GM21423 (cell line): ENCODE data around the gene SLC6A7.

ENCODE experiments used
- ATAC-seq: cut with Tn5 transposase; IDR thresholded peaks from one replicate; pipeline ENCODE4 v1.9.1; 2021; ENCODE audit warnings: mild to moderate bottlenecking, moderate library complexity; ENCODE audit not compliant: unreplicated experiment

The SLC6A7 gene

GRCh38 chr5:150190503-150190979 is 679 bp downstream of the SLC6A7 start:
- ATAC-seq, result no peak

DNA sequence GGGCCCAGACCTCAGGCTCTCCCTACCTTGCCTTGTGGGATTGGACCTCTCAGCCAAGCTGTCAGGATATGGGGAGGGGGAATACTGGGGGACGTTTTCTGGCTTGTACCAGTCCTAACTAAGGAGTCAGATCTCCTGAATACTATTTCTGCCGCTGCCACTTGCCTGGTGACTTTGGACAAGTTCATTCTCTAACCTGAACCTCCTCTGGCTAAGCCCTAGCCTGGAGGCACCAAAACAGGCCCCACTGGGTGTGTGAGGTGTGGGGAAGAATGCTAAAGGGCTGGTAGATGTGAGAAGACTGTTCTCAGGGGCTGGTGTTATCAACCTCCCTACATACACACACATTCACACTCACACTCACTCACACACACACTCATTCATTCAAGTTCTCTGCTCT is 1.1 kb downstream of the SLC6A7 start:
- ATAC-seq, result no peak

- no peak for ATAC-seq
These were observed 2.6 kb downstream of the SLC6A7 start for GRCh38 chr5:150192462-150192861.

DNA sequence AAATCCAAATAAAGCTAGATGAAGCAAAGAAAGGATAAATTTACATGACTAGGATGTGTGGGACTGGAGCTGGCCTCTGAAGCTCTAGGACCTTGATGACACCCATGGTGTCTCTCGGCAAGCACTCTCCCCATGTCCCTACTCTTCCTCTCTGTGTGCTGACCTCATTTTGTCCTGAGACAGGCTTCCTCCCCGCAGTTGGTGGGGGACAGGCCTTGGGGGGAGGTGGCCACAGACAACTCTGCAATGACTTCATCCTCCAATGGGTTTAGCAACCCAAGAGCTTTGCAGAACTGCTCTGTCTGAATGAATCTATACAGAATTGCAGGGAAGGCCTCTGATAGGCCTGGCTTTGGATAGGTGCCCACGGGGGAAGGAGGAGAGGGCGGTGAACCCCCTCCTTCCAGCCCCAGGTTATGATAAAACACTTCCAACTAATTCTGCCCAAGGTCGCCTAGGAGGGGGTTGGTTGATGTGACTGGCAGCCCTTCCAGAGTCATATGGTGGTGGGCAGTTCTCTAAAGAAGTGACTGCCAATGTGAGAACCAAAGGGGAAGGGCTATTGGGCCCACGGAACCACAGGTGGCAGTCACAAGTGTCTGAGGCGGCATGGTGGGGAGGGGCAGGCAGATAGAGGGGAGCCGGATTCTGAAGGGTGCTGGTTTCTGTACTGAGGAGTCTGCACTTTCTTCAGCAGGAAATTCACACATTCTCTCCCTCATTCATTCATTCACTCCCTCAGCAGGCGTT is 6.0 kb downstream of the SLC6A7 start:
- ATAC-seq, result no peak

DNA sequence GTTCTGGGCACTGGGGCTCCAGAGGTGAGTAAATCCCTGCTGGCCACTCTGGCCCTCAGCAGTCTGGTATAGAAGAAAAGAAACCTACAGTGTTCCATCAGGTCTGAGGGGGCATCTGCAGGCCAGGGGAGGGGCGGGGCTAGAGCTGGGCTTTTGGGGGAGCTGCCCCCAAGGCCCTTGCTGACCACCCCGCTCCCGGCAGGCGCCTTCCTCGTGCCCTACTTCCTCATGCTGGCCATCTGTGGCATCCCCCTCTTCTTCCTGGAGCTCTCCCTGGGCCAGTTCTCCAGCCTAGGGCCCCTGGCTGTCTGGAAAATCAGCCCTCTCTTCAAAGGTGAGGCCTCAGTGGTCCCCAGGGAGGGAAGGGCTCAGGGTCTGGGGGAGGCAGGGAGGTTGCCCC is 6.7 kb downstream of the SLC6A7 start:
- no peak for ATAC-seq

GRCh38 chr5:150196986-150197385 is 7.1 kb downstream of the SLC6A7 start:
- no peak for ATAC-seq

DNA sequence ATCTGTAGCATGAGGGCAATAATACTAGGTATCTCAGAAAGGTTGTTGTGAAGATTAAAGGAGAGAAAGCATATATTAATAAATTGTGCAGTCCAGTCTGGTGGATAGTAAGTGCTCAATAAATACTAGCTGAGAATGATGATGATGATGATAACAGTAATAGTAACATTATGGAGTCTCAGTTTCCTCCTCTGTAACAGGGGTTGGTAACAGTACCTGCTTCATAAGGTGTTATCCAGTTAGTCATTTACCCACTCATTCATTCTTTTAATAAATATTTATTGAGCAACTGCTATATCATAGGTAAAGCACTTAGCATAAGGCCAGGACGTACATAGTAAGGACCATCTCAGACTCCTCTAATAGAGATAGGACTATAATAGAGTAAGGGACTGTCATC is 7.6 kb downstream of the SLC6A7 start:
- no peak for ATAC-seq

- no peak for ATAC-seq
These were observed 12.6 kb downstream of the SLC6A7 start for GRCh38 chr5:150202501-150202900.

- ATAC-seq, result no peak
These were observed 14.1 kb downstream of the SLC6A7 start for GRCh38 chr5:150203832-150204589.

GRCh38 chr5:150204590-150204960 is 14.7 kb downstream of the SLC6A7 start:
- ATAC-seq, result no peak

- ATAC-seq, result no peak
These were observed 16.4 kb downstream of the SLC6A7 start for GRCh38 chr5:150206098-150206778.

DNA sequence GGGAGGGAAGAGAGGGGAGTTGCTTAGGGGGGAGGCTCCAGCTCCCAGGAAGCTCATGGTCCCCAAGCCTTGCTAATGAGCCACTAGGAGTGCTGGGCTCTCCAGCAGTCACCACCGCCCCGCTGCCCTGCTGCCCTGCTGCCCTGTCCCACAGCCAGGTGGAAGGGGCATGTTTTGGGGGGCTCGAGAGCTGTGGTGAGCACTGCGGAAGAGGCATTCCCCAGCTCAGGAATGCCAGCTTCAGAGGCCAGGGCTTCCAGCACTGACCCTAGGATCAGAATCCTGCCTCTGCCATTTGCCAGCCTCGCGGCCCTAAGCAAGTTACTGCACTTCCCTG is 16.9 kb downstream of the SLC6A7 start:
- ATAC-seq, result no peak

GRCh38 chr5:150208187-150209098 is 18.6 kb downstream of the SLC6A7 start:
- no peak for ATAC-seq

DNA sequence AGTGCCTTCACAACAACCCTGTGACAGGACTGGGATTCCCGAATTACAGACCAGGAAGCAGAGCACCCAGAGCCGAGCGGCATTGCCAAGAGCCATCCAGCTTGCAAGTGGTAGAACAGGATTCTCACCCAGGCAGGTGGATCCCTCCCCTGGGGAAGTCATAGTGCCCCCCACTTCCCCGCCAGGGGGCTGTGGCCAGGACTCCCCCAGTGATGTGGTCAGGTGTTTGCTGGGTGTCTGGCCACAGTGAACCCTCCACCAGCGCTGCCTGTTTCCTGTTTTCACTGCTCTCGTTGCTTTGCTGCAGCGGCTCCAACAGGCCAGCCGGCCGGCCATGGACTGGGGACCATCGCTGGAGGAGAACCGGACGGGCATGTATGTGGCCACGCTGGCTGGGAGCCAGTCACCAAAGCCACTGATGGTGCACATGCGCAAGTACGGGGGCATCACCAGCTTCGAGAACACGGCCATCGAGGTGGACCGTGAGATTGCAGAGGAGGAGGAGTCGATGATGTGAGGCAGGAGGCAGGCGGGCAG is 19.3 kb downstream of the SLC6A7 start:
- ATAC-seq, result peak; percentile 74

DNA sequence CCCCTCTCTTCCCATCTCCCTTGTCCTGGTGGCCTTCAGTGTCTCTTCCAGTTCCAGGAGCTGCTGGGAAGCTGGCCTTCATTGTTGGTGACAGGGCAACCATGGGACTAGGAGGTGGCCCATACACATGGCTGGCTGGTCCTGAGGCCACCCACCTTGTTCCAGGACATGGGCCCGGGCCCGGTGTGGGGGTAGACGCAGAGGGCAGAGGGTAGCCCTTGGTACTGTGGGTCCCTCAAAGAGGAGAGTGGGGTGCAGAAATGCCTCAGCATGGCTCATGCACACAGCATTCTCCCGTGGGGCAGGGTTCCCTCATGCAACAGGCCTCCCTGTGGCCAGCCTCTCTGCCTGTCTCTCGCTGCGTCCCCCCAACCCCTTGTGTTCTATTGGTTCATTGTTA is 20.8 kb downstream of the SLC6A7 start:
- no peak for ATAC-seq

DNA sequence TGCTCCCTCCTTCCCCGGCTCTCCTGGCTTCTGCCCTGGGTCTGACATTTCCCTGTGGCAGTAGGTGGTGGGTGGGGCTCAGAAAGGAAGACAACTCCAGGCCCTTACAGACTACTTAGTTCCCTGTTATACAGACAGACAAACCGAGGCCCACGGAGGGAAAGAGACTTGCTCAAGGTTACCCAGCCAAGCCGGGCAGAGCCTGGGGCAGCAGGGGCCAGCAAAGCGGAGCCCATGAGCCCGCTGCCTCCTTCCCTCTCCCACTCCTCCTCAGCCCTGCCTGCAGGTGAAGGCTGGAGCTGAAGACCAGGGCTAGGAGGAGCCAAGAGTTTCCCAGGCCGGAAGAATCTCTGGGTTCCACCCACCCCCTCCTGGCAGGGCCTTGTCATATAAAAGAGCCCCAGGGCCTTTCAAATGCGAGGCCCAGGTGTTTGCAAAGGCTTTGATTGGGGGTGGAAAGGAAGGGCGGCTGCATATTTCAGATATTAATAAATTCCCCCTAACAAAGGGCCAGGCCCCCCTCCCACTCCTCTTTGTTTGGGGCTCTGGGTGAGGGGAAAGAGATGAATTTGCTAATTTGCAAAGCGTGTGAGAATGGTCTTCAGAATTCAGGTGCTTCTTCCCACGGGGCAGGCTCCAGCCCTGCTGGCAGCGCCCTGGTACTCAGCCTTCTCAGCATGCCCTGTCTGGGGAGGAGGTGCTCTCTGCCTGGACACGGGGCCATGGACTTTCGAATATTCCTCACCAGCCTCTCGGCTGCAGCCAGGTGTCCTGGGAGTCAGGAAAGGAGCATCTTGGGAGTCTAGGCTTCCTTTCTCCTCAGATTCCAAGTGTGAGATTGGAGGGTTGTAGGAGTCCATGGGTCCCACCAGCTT is 21.5 kb downstream of the SLC6A7 start:
- no peak for ATAC-seq

DNA sequence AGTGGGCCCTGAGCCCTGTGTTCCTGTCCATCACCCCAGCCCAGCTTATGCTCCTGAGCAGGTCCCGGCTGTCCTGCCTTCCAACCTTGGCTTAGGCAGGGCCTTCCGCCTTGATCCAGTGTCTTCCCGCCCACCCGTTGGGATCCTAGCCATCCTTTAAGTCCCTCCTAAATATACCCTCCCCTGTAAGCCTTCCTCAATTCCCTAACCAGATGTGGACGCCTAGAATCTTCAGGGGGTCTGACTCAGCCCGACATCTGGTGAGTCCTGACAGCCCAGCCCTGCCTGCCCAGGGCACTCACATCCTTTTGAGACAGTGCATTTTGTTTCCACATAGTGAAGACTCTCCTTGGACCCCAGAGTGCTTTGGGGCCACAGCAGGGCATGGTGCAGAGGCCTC is 23.7 kb downstream of the SLC6A7 start:
- no peak for ATAC-seq

DNA sequence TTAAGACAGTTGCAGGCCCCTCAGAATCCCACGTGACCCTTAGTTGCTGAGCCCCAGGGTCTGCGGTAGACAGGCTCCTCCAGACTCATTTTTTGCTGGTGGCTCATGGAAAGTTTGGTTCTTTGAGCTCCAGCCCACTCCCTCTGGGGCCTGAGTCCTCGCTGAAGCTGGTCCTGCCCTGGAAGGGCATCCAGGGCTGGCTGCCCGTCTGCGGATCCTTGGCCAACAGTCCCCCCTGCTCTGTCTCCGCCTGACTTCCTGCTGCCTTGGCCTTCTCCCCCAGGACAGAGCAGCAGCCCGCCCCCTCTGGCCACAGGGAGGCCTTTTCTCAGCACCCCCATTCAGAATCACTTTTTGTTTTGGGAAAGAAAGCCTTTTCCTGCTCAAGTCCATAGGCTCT is 24.4 kb downstream of the SLC6A7 start:
- ATAC-seq, result no peak
